CD4-positive, alpha-beta T cell treated with Interferon gamma for 1 hour (primary cell): ENCODE measurements around the gene CXorf38.

Experiments
- DNase-seq: peaks from one replicate; pipeline ENCODE4 v3.0.0-alpha.2; 2020

Gene CXorf38

GRCh38 chrX:40647307-40648197, at the start of gene CXorf38:
TSS of gene CXorf38 (minus strand) at chrX:40647561. CDS start at chrX:40647520, 41 bp downstream.
- DNase-seq, result peak; percentile 96

DNA sequence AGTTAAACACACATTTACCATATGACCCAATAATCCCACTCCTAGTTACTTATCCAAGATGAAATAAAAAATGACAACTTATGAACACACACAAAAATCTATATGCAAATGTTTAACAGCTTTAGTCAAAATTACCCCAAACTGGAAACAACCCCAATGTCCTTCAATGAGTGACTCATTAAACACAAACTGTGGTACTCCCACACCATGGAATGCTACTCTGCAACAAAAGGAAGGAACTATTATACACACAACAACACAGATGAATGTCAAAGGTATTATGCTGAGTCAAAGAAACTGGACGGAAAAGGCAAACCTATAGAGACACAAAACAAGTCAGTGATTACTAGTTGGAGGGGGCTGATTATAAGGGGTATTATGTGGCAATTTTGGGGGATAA, 47.4 kb upstream of the CXorf38 start:
- no peak for DNase-seq

GRCh38 chrX:40688929-40689328, 41.6 kb upstream of the CXorf38 start:
- no peak for DNase-seq

DNA sequence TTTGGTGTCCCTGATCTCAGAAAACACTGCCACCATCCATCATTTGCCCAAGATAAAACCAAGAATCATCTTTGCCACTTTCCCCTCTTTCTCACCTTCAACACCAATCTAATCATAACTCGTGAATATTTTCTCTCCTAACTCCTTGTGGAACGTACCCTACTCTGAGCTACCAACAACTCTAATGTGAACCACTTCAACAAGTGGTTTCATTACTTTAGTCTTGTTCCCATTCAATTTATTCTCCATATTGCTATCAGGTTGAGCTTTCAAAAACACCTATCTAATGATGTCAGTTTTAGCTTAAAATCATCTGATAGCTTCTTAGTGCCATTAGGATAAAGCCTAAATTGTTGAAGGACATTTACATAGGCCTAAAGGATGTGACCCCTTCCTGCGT, 39.8 kb upstream of the CXorf38 start:
- DNase-seq, result no peak

DNA sequence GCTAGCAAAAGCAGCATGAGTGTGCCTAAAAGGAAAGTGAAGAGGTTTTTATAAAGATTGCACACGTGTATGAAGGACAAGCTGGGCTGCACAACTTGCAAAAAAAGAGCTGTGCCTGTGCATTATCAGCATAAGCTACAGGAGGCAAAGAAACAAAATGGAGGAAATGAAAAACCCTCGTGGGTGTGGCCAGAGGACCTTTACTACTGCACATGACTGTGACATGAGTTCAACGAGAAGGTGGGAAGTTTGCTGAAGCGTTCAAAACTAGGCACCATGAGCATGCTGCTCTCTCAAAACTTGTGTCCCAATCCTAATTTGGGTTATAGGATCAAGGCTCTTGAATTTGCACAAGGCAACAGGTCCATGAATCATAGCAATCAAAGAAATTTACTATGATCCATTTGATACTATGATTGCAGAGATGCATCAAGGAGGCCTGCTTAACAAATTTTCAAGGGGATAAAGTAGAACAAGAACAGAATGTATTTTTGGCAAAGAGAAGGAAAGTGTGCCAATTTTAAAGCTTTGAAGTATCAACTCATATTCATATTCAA, 38.1 kb upstream of the CXorf38 start:
- no peak for DNase-seq

DNA sequence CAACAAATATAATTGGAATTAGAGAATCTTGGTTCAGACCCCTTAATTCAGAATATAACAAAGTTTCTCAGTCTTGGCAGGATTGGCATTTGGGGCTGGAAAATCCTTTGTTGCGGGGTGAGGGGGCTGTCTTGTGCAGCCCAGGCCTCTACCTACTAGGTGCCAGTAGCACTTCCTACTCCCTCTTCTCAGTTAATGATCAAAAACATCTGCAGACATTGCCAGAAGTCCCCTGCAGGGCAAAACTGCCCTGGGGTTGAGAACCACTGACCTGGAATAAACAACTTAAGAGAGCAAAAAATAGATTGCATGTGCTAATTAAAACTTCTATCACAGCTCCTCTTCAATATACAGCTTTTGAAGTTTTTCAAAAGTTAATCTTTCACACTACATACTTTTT, 36.7 kb upstream of the CXorf38 start:
- DNase-seq, result no peak

GRCh38 chrX:40683245-40683644, 35.9 kb upstream of the CXorf38 start:
- no peak for DNase-seq

GRCh38 chrX:40671126-40671525, 23.8 kb upstream of the CXorf38 start:
- no peak for DNase-seq

DNA sequence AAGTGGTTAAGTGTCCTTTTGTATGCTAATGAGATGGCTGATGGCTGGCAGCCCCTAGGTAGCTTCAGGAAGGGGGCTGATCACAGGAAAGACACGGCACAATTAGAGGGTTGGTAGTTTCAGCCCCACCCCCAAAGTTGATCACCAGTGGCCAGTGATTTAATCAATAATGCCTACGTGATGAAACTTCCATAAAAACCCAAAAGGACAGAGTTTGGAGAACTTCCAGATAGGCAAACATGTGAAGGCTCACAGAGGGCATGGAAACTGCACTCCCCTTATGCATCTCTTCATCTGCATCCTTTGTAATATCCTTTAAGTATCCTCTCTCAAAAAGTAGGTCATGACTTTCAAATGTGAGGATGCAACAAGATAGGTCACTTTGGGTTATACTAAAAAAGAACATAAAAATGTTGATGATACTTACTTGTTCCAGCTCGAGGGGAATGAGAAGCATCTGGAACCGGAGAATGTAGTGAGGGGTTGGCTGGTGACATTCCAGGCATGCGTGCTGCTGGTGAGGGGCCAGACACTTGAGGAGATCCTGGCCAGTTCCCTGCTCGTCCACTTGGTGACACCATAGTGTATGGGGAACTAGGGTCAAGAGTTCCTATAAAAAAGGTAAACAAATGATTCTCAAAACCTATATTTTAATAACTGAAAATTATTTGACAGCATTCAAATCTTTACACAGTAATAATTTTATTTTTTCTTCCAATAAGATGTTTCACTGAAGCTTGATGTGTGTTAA, 16.7 kb upstream of the CXorf38 start:
- no peak for DNase-seq

- no peak for DNase-seq
Measured at GRCh38 chrX:40663078-40663740, 15.8 kb upstream of the CXorf38 start.

- DNase-seq, result no peak
Measured at GRCh38 chrX:40661489-40661888, 14.1 kb upstream of the CXorf38 start.

DNA sequence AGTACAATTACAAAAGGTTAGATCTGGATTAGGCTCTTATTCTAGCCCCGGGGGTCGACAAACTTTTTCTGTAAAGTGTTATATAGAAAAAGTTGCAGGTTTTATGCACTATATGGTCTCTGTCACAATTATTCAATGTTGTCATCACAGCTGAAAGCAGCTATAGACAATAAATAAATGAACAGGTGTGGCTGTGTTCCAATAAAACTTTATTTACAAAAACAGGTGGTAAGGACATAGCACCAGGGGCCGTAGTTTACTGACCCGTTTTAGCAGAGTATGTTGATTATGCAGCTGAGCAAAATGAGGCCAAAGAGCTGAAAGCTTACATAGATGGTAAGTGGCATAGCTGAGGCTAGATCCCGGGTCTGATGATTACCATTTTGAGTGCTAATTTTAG, 13.0 kb upstream of the CXorf38 start:
- no peak for DNase-seq

- no peak for DNase-seq
Measured at GRCh38 chrX:40653535-40653934, 6.2 kb upstream of the CXorf38 start.

DNA sequence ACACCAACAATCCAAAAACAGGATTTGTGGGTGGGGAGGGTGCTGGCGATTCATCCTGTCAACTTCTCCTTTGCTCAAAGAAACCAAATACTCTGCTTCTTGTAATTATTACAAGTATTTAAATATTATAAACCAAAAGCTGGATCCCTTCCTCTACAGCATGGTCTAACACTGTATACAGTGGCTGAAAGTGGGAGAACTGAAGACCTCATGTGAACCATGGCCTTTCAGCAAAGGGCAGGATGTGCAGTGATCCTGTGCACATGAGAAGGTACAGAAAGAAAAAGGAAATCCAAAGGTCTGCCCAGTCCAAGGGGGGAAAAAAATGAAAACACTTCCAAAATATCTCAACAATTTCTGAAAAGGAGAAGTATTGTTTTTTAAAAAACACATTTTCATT, 5.3 kb upstream of the CXorf38 start:
- DNase-seq, result no peak

- peak; percentile 69 for DNase-seq
Measured at GRCh38 chrX:40651620-40652223, 4.4 kb upstream of the CXorf38 start.

- DNase-seq, result peak; percentile 35
Measured at GRCh38 chrX:40646489-40647306, 663 bp downstream of the CXorf38 start.

- peak; percentile 56 for DNase-seq
Measured at GRCh38 chrX:40644821-40645358, 2.5 kb downstream of the CXorf38 start.

- DNase-seq, result no peak
Measured at GRCh38 chrX:40644176-40644575, 3.2 kb downstream of the CXorf38 start.

DNA sequence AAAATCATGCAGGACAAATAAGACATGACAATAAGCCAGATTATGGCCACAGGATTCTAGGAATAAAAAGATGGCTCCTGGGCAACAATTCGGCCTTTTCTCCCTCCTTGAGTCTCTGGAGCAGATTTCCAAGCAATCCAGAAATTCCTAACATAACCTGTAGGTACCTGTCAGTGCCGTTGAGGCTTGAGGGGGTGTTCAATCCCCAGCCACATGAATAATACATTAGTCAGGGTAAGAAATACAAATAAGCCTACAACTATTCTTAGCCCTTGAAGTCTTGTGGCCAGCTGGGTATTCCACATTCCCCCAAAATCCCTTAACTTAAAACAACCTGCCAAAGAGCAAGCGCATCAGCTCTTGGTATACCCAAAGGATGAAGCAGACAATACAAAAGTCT, 9.7 kb downstream of the CXorf38 start:
- DNase-seq, result no peak

GRCh38 chrX:40632199-40632598, 15.2 kb downstream of the CXorf38 start:
- DNase-seq, result no peak

- no peak for DNase-seq
Measured at GRCh38 chrX:40628506-40628905, 18.9 kb downstream of the CXorf38 start.

GRCh38 chrX:40625294-40625693, 22.1 kb downstream of the CXorf38 start:
- DNase-seq, result no peak
